ENCODE data around the gene GOLM1. TPM values are rescaled to one million over a fixed set of nuclear protein-coding genes. Genes with fewer than 3 reads are reported as not detected.
A peak's percentile ranks its signal among the peaks of the same experiment; 100 is the strongest.

The GOLM1 gene
- polyA plus RNA-seq, 1 donor from 2014 or later: 1.5 TPM

GRCh38 chr9:86042199-86042978, 57.0 kb downstream of the GOLM1 start:
- no peaks in the 10 kb centered on the region for H3K4me1 Mint-ChIP-seq
- no peaks in the 10 kb centered on the region for H3K36me3 Mint-ChIP-seq
- no peak overlapping the region for H3K27ac Mint-ChIP-seq
- H3K9me3 Mint-ChIP-seq: peaks cover 0 to 1% (median 0%) of the 10 kb centered on the region in 3 donors
- H3K27me3 Mint-ChIP-seq: no peaks in the 10 kb centered on the region
- no peak overlapping the region for H3K4me3 Mint-ChIP-seq

- Mint-ChIP-seq H3K9me3 (peaks cover 0 to 4% (median 1%) of the 10 kb centered on the region in 3 donors), H3K36me3 (peaks cover 1% of the 10 kb centered on the region), H3K27ac (no peak overlapping the region), H3K27me3 (no peaks in the 10 kb centered on the region), H3K4me1 (no peaks in the 10 kb centered on the region), H3K4me3 (no peak overlapping the region)
Observed at GRCh38 chr9:86041311-86041741, 58.0 kb downstream of the GOLM1 start.

GRCh38 chr9:86040861-86041155, 58.5 kb downstream of the GOLM1 start:
- no peaks in the 10 kb centered on the region for H3K27me3 Mint-ChIP-seq
- peaks cover 1% of the 10 kb centered on the region for H3K36me3 Mint-ChIP-seq
- H3K4me3 Mint-ChIP-seq: no peak overlapping the region
- peaks cover 0 to 4% (median 1%) of the 10 kb centered on the region in 3 donors for H3K9me3 Mint-ChIP-seq
- H3K4me1 Mint-ChIP-seq: no peaks in the 10 kb centered on the region
- H3K27ac Mint-ChIP-seq: no peak overlapping the region

GRCh38 chr9:86039991-86040860, 59.1 kb downstream of the GOLM1 start:
- Mint-ChIP-seq H3K27me3 (no peaks in the 10 kb centered on the region), H3K27ac (no peak overlapping the region), H3K9me3 (peaks cover 0 to 4% (median 1%) of the 10 kb centered on the region in 3 donors), H3K4me1 (no peaks in the 10 kb centered on the region), H3K36me3 (peaks cover 1% of the 10 kb centered on the region), H3K4me3 (no peak overlapping the region)

GRCh38 chr9:86036555-86036954, 62.8 kb downstream of the GOLM1 start:
- no peaks in the 10 kb centered on the region for H3K27me3 Mint-ChIP-seq
- no peaks in the 10 kb centered on the region for H3K4me1 Mint-ChIP-seq
- H3K4me3 Mint-ChIP-seq: no peak overlapping the region
- peaks cover 1% of the 10 kb centered on the region for H3K36me3 Mint-ChIP-seq
- peaks cover 1 to 6% (median 5%) of the 10 kb centered on the region in 3 donors for H3K9me3 Mint-ChIP-seq
- no peak overlapping the region for H3K27ac Mint-ChIP-seq

GRCh38 chr9:86035827-86036440, 63.4 kb downstream of the GOLM1 start:
- no peak overlapping the region for H3K27ac Mint-ChIP-seq
- peaks cover 1% of the 10 kb centered on the region for H3K36me3 Mint-ChIP-seq
- H3K27me3 Mint-ChIP-seq: no peaks in the 10 kb centered on the region
- H3K9me3 Mint-ChIP-seq: peaks cover 1 to 6% (median 5%) of the 10 kb centered on the region in 3 donors
- no peaks in the 10 kb centered on the region for H3K4me1 Mint-ChIP-seq
- H3K4me3 Mint-ChIP-seq: no peak overlapping the region

GRCh38 chr9:86034863-86035734, 64.3 kb downstream of the GOLM1 start:
- no peak overlapping the region for H3K4me3 Mint-ChIP-seq
- no peak overlapping the region for H3K27ac Mint-ChIP-seq
- H3K9me3 Mint-ChIP-seq: peaks cover 1 to 6% (median 5%) of the 10 kb centered on the region in 3 donors

GRCh38 chr9:86027767-86028166, 71.6 kb downstream of the GOLM1 start:
- Mint-ChIP-seq H3K9me3 (peaks cover 0 to 3% (median 0%) of the 10 kb centered on the region in 3 donors), H3K27ac (no peak overlapping the region), H3K27me3 (no peaks in the 10 kb centered on the region), H3K4me1 (no peaks in the 10 kb centered on the region), H3K4me3 (no peak overlapping the region), H3K36me3 (peaks cover 11% of the 10 kb centered on the region)

More at GRCh38 chr9:86034863-86035734, 64.3 kb downstream of the GOLM1 start:
- Mint-ChIP-seq H3K4me1 (no peaks in the 10 kb centered on the region), H3K27me3 (no peaks in the 10 kb centered on the region), H3K36me3 (peaks cover 1% of the 10 kb centered on the region)

GRCh38 chr9:86022687-86023266, 76.6 kb downstream of the GOLM1 start:
- peaks cover 20% of the 10 kb centered on the region for H3K36me3 Mint-ChIP-seq
- H3K27ac Mint-ChIP-seq: peak overlapping the region in 1 of 3 donors; percentile 9
- H3K9me3 Mint-ChIP-seq: peaks cover 0 to 3% (median 0%) of the 10 kb centered on the region in 3 donors
- H3K4me3 Mint-ChIP-seq: no peak overlapping the region
- H3K4me1 Mint-ChIP-seq: no peaks in the 10 kb centered on the region
- H3K27me3 Mint-ChIP-seq: no peaks in the 10 kb centered on the region

GRCh38 chr9:86021166-86021565, 78.2 kb downstream of the GOLM1 start:
- H3K27me3 Mint-ChIP-seq: no peaks in the 10 kb centered on the region
- peak overlapping the region in 1 of 3 donors; percentile 7 for H3K27ac Mint-ChIP-seq
- no peaks in the 10 kb centered on the region for H3K9me3 Mint-ChIP-seq
- H3K4me3 Mint-ChIP-seq: no peak overlapping the region
- H3K4me1 Mint-ChIP-seq: no peaks in the 10 kb centered on the region
- peaks cover 26% of the 10 kb centered on the region for H3K36me3 Mint-ChIP-seq

- H3K36me3 Mint-ChIP-seq: peaks cover 26% of the 10 kb centered on the region
- H3K4me1 Mint-ChIP-seq: no peaks in the 10 kb centered on the region
- H3K27ac Mint-ChIP-seq: peak overlapping the region in 1 of 3 donors; percentile 7
- no peaks in the 10 kb centered on the region for H3K9me3 Mint-ChIP-seq
- no peak overlapping the region for H3K4me3 Mint-ChIP-seq
- H3K27me3 Mint-ChIP-seq: no peaks in the 10 kb centered on the region
Observed at GRCh38 chr9:86020731-86021130, 78.6 kb downstream of the GOLM1 start.

GRCh38 chr9:86009133-86009532, 90.2 kb downstream of the GOLM1 start:
- H3K36me3 Mint-ChIP-seq: peaks cover 31% of the 10 kb centered on the region

GRCh38 chr9:86005253-86005775, 94.0 kb downstream of the GOLM1 start:
- peaks cover 0 to 2% (median 0%) of the 10 kb centered on the region in 3 donors for H3K4me1 Mint-ChIP-seq
- no peak overlapping the region for H3K4me3 Mint-ChIP-seq
- no peak overlapping the region for H3K27ac Mint-ChIP-seq
- H3K9me3 Mint-ChIP-seq: peaks cover 2 to 12% (median 5%) of the 10 kb centered on the region in 3 donors
- peaks cover 50% of the 10 kb centered on the region for H3K36me3 Mint-ChIP-seq
- H3K27me3 Mint-ChIP-seq: no peaks in the 10 kb centered on the region

More at GRCh38 chr9:86009133-86009532, 90.2 kb downstream of the GOLM1 start:
- Mint-ChIP-seq H3K27ac (peak overlapping the region in 1 of 3 donors; percentile 10), H3K9me3 (peaks cover 2 to 8% (median 3%) of the 10 kb centered on the region in 3 donors), H3K4me1 (no peaks in the 10 kb centered on the region), H3K27me3 (no peaks in the 10 kb centered on the region), H3K4me3 (no peak overlapping the region)

- no peak overlapping the region for H3K27ac Mint-ChIP-seq
- H3K27me3 Mint-ChIP-seq: no peaks in the 10 kb centered on the region
Observed at GRCh38 chr9:85995599-85995998, 103.8 kb downstream of the GOLM1 start.

More at GRCh38 chr9:85995599-85995998, 103.8 kb downstream of the GOLM1 start:
- H3K9me3 Mint-ChIP-seq: no peaks in the 10 kb centered on the region
- H3K4me3 Mint-ChIP-seq: no peak overlapping the region
- H3K4me1 Mint-ChIP-seq: no peaks in the 10 kb centered on the region
- peaks cover 22% of the 10 kb centered on the region for H3K36me3 Mint-ChIP-seq

Measured in IgD-negative memory B cell (primary cell).